ENCODE data around the gene SOCS7. TPM values are rescaled to one million over a fixed set of nuclear protein-coding genes. Genes with fewer than 3 reads are reported as not detected.

Gene SOCS7
- total and polyA plus RNA-seq, 2 experiments from 2014 or later: 5.0 to 29.2 TPM

- TF ChIP-seq CREB1 (CRISPR knock-in tag; IDR thresholded peaks at IDR 0.05; ENCODE audit: low read depth) (no peak), REST (IDR thresholded peaks at IDR 0.05; ENCODE audit: unreplicated experiment) (no peak), STAT1 (IDR thresholded peaks at IDR 0.05; ENCODE audit: unreplicated experiment) (no peak), EZH2phosphoT487 (IDR thresholded peaks at IDR 0.05; ENCODE audit: unreplicated experiment) (no peak), ZNF331 (CRISPR knock-in tag; IDR thresholded peaks at IDR 0.05; ENCODE audit: low read depth) (no peak), ZNF114 (CRISPR knock-in tag; IDR thresholded peaks at IDR 0.05) (no peak), ETS1 (IDR thresholded peaks at IDR 0.05) (no peak), JUNB (IDR thresholded peaks at IDR 0.05; ENCODE audit: unreplicated experiment) (no peak), NANOG (IDR thresholded peaks at IDR 0.05; ENCODE audit: borderline replicate concordance) (no peak), POLR2AphosphoS5 (IDR thresholded peaks at IDR 0.05; ENCODE audit: low read depth) (no peak), EZH2 (IDR thresholded peaks at IDR 0.05; ENCODE audit: low read depth, unreplicated experiment) (no peak), CTCF (conservative IDR thresholded peaks at IDR 0.05; ENCODE audit: low read depth in 2 of 2) (no peak)
- TF ChIP-seq, protein P1, sequence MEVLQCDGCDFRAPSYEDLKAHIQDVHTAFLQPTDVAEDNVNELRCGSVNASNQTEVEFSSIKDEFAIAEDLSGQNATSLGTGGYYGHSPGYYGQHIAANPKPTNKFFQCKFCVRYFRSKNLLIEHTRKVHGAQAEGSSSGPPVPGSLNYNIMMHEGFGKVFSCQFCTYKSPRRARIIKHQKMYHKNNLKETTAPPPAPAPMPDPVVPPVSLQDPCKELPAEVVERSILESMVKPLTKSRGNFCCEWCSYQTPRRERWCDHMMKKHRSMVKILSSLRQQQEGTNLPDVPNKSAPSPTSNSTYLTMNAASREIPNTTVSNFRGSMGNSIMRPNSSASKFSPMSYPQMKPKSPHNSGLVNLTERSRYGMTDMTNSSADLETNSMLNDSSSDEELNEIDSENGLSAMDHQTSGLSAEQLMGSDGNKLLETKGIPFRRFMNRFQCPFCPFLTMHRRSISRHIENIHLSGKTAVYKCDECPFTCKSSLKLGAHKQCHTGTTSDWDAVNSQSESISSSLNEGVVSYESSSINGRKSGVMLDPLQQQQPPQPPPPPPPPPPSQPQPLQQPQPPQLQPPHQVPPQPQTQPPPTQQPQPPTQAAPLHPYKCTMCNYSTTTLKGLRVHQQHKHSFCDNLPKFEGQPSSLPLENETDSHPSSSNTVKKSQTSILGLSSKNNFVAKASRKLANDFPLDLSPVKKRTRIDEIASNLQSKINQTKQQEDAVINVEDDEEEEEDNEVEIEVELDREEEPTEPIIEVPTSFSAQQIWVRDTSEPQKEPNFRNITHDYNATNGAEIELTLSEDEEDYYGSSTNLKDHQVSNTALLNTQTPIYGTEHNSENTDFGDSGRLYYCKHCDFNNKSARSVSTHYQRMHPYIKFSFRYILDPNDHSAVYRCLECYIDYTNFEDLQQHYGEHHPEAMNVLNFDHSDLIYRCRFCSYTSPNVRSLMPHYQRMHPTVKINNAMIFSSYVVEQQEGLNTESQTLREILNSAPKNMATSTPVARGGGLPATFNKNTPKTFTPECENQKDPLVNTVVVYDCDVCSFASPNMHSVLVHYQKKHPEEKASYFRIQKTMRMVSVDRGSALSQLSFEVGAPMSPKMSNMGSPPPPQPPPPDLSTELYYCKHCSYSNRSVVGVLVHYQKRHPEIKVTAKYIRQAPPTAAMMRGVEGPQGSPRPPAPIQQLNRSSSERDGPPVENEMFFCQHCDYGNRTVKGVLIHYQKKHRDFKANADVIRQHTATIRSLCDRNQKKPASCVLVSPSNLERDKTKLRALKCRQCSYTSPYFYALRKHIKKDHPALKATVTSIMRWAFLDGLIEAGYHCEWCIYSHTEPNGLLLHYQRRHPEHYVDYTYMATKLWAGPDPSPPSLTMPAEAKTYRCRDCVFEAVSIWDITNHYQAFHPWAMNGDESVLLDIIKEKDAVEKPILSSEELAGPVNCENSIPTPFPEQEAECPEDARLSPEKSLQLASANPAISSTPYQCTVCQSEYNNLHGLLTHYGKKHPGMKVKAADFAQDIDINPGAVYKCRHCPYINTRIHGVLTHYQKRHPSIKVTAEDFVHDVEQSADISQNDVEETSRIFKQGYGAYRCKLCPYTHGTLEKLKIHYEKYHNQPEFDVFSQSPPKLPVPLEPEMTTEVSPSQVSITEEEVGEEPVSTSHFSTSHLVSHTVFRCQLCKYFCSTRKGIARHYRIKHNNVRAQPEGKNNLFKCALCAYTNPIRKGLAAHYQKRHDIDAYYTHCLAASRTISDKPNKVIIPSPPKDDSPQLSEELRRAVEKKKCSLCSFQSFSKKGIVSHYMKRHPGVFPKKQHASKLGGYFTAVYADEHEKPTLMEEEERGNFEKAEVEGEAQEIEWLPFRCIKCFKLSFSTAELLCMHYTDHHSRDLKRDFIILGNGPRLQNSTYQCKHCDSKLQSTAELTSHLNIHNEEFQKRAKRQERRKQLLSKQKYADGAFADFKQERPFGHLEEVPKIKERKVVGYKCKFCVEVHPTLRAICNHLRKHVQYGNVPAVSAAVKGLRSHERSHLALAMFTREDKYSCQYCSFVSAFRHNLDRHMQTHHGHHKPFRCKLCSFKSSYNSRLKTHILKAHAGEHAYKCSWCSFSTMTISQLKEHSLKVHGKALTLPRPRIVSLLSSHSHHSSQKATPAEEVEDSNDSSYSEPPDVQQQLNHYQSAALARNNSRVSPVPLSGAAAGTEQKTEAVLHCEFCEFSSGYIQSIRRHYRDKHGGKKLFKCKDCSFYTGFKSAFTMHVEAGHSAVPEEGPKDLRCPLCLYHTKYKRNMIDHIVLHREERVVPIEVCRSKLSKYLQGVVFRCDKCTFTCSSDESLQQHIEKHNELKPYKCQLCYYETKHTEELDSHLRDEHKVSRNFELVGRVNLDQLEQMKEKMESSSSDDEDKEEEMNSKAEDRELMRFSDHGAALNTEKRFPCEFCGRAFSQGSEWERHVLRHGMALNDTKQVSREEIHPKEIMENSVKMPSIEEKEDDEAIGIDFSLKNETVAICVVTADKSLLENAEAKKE (CRISPR knock-in tag; IDR thresholded peaks at IDR 0.05): no peak
- Histone ChIP-seq H2AFZ (no peak overlapping the region), H3K27ac (ENCODE audit: low read depth) (no peak overlapping the region), H3F3A (replicated peaks; ENCODE audit: low read depth) (0 out of 2 replicates have a peak, but pooled peaks cover 2% of the 10 kb centered on the region), H3K36me3 (ENCODE audit: insufficient read depth) (peaks cover 21% of the 10 kb centered on the region), H3K4me2 (no peak overlapping the region), H3K79me2 (replicated peaks; ENCODE audit: insufficient read depth) (no peaks in the 10 kb centered on the region), H3K4me3 (no peak overlapping the region), H4K20me1 (replicated peaks; ENCODE audit: insufficient read depth) (no peaks in the 10 kb centered on the region; the same call in none of the 2 replicates), H3K27me3 (ENCODE audit: insufficient read depth) (no peaks in the 10 kb centered on the region), H3K9me2 (ENCODE audit: insufficient read depth) (no peaks in the 10 kb centered on the region), H3K4me1 (ENCODE audit: insufficient read depth) (no peaks in the 10 kb centered on the region)
- Mint-ChIP-seq H3K4me3 (no peak overlapping the region), H3K4me1 (no peaks in the 10 kb centered on the region), H3K27me3 (ENCODE audit: insufficient read depth, low read depth, poor library complexity) (peaks cover 4% of the 10 kb centered on the region), H3K9me3 (no peaks in the 10 kb centered on the region), H3K27ac (no peak overlapping the region), H3K36me3 (ENCODE audit: low read depth) (peaks cover 37% of the 10 kb centered on the region)
- ATAC-seq: no peak
- DNase-seq (ENCODE audit: low spot score): no peak
These were observed 27.8 kb downstream of the SOCS7 start for GRCh38 chr17:38379448-38379847.
